Mucosa of stomach (tissue), 1 donor: ENCODE data around the gene RABGGTA.

Experiments
- H3K27me3 ChIP-seq: one replicate; pipeline ENCODE4 v1.7.0; 2013; ENCODE audit warnings: mild to moderate bottlenecking, low read length; ENCODE audit not compliant: control insufficient read depth, insufficient read depth
- H3K36me3 ChIP-seq: one replicate; pipeline ENCODE4 v1.7.0; 2013; ENCODE audit warnings: low read length; ENCODE audit not compliant: control insufficient read depth, insufficient read depth
- H3K4me1 ChIP-seq: one replicate; pipeline ENCODE4 v1.7.0; 2013; ENCODE audit warnings: mild to moderate bottlenecking, low read length; ENCODE audit not compliant: control insufficient read depth, insufficient read depth
- H3K4me3 ChIP-seq: one replicate; pipeline ENCODE4 v1.7.0; 2013; ENCODE audit warnings: low read length
- H3K9ac ChIP-seq: one replicate; pipeline ENCODE4 v1.7.0; 2013; ENCODE audit warnings: mild to moderate bottlenecking, low read length, moderate library complexity
- H3K9me3 ChIP-seq: one replicate; pipeline ENCODE4 v1.7.0; 2013; ENCODE audit warnings: mild to moderate bottlenecking, low read length, moderate library complexity; ENCODE audit not compliant: control insufficient read depth
- donor health status: Pancreatic carcinoma.

The RABGGTA gene

DNA sequence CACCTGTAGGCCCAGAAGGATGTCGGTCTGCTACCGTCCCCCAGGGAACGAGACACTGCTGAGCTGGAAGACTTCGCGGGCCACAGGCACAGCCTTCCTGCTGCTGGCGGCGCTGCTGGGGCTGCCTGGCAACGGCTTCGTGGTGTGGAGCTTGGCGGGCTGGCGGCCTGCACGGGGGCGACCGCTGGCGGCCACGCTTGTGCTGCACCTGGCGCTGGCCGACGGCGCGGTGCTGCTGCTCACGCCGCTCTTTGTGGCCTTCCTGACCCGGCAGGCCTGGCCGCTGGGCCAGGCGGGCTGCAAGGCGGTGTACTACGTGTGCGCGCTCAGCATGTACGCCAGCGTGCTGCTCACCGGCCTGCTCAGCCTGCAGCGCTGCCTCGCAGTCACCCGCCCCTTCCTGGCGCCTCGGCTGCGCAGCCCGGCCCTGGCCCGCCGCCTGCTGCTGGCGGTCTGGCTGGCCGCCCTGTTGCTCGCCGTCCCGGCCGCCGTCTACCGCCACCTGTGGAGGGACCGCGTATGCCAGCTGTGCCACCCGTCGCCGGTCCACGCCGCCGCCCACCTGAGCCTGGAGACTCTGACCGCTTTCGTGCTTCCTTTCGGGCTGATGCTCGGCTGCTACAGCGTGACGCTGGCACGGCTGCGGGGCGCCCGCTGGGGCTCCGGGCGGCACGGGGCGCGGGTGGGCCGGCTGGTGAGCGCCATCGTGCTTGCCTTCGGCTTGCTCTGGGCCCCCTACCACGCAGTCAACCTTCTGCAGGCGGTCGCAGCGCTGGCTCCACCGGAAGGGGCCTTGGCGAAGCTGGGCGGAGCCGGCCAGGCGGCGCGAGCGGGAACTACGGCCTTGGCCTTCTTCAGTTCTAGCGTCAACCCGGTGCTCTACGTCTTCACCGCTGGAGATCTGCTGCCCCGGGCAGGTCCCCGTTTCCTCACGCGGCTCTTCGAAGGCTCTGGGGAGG, 39.5 kb upstream of the RABGGTA start, which contains the start of gene LTB4R:
LTB4R (plus strand) TSS at position 857 of the 959 bp plus-strand sequence. CDS start 4,150 bp downstream, outside the sequence.
- no peaks in the 10 kb centered on the region for H3K9me3 ChIP-seq
- no peaks in the 10 kb centered on the region for H3K27me3 ChIP-seq
- no peak within 1 kb of the TSS for H3K4me3 ChIP-seq
- peaks cover 59% of the 10 kb centered on the region for H3K4me1 ChIP-seq
- H3K9ac ChIP-seq = peak within 1 kb of the TSS; percentile 37
- H3K36me3 ChIP-seq = no peaks in the 10 kb centered on the region

DNA sequence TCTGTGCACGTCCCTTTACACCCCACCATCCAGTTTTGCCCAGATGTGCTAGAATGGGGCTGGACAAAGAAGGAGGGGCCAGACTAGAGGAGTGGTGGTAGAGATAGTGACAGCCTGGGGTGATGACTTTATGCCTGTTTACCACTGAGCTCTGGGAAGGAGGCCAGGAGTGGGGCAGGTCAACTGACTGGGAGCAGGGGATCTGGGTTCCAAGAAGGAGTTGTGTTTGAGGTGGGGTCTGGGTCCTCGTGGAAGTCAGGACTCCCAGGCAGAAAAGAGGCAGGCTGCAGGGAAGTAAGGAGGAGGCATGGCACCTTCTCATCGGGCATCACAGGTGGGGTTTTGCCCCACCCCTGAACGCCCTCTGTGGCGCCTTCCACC, 38.9 kb upstream of the RABGGTA start:
- H3K9me3 ChIP-seq = no peaks in the 10 kb centered on the region
- no peaks in the 10 kb centered on the region for H3K27me3 ChIP-seq
- H3K4me1 ChIP-seq = peaks cover 52% of the 10 kb centered on the region
- H3K4me3 ChIP-seq = no peak overlapping the region
- H3K36me3 ChIP-seq = peaks cover 4% of the 10 kb centered on the region
- peak overlapping the region; percentile 15 for H3K9ac ChIP-seq

DNA sequence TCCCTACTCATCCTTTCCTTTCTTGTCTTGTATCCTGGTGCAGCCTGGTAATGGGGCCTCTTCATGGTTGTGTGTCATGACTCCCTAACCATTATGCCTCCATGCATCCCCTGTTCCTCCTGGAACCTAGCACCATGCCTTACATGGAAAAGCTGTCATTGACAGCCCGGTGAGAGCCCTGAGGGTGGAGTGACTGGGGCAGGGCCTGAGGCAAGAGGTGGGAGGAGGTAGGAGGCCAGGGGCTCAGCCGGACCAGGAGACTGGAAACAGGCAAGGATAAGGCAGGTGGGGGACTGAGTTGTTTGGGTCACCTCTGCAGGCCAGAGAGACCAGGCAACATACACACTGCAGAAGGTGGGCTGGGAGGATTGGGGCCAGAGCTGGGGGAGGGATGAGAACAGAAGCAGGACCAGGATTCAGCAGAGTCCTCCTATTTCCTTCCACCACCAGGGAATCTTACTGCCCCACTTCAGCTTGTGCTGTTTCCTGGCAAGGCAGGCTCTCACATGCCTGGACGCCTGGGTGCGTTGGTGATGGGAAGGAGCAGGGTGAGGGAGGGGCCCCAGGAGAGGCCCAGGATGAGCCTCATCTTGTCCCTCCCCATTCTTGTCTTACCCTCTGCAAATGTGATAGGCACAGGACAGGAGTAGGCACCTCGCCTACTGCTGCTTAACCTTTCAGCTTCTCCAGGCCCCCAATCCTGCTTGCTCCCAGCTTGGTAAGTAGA, 38.3 kb upstream of the RABGGTA start, which contains the start of gene LTB4R2:
LTB4R2 (plus strand) TSS at position 603 of the 727 bp plus-strand sequence. CDS start 525 bp downstream, outside the sequence.
- Histone ChIP-seq H3K9me3 (no peaks in the 10 kb centered on the region), H3K4me3 (no peak within 1 kb of the TSS), H3K27me3 (no peaks in the 10 kb centered on the region), H3K36me3 (peaks cover 10% of the 10 kb centered on the region), H3K4me1 (peaks cover 48% of the 10 kb centered on the region), H3K9ac (peak within 1 kb of the TSS; percentile 15)

DNA sequence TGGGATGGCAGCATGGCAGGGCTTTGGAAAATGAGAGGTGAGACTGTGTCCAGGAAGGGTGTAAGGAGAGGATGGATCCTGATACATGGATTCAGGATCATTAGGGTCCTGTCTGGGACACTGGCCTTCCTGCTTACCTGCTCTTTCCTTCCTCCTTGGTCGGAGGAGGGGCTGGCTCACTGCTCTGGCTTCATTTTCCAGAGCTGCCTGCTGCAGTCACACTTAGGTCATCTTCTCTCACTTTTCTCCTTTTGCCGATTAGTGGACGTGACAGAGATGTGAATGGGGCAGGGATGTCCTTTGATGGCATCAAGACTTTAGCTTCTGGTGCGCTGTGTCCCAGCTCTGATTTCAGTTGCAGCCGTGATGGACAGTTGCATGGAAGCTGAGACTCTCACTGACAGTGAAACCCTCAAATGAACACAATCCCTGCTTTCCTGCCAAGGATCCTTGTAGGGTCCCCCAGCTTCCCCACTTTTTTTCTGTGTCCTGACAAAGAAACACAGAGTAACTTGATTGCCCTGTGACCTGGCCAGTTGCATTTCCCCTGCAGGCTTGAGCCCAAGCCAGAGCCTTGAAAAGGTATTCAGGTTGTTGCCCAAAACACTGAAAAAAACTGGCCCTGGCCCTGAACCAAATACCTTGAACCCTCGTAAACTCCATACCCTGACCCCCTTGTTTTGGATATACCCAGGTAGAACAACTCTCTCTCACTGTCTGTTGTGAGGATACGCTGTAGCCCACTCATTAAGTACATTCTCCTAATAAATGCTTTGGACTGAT, 37.1 kb upstream of the RABGGTA start:
- H3K36me3 ChIP-seq = peaks cover 15% of the 10 kb centered on the region
- H3K4me1 ChIP-seq = peaks cover 48% of the 10 kb centered on the region

DNA sequence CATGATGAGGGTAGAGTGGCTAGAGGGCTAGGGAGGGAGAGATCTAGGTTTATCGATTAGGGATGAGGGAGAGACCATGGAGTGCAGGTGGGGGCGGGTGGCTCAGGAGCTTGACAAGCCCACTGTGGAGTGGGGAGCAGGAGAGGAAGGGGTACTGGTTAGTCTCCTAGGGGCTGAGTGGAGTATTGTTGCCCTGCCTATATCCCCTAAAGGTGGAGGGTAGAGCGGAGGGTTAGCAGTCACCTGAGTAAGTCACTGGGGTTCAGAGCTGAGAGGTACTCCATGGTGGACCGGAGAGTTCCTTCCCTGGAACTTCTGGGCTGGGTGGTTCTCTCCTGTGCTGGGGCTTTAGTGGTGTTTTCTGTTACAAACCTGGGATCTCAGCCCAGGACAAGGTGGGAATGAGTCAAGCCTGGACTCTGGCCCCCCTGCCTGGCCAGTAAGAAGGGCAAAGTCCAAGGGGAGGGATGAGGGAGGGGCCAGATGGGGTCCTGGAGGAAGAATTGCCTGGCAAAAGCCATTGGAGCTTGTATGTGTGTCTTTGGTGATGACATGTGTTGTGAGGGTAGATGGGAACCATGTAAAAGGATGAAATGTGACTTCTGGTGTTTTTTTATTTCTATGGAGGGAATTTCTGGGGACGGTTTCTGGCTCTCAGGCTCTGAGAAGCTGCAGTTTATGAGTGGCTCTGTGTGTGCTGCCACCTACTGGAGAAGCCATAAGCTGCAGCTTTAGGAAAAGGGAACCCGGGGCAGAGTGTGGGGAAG, 36.4 kb upstream of the RABGGTA start, which contains the start of gene CIDEB:
CIDEB (minus strand) TSS at position 403 of the 767 bp plus-strand sequence; CDS start at position 284, 119 bp downstream.
- H3K4me1 ChIP-seq = peaks cover 48% of the 10 kb centered on the region
- H3K36me3 ChIP-seq = peaks cover 15% of the 10 kb centered on the region

More for the DNA sequence above, 37.1 kb upstream of the RABGGTA start:
- Histone ChIP-seq H3K9me3 (no peaks in the 10 kb centered on the region), H3K27me3 (no peaks in the 10 kb centered on the region), H3K9ac (no peak overlapping the region), H3K4me3 (no peak overlapping the region)

DNA sequence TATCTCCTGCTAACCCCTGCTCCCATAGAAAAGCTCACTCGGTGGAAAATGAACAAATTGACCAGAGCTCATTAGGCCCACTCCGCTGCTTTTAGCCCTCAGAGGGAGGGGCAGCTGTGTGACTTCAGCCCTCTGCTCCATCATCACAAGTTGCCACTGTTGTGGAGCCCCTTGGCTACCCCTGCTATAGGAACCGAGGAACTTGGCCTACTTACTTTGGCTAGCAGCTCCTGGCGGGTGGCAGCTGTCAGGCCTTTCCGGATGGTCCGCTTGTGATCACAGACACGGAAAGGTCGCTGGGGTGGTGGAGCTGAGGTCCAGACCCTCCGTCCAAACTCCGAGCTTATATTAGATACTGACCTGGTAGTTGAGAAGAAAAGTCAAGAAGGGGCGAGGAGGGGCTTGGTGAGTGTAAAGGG, 35.8 kb upstream of the RABGGTA start:
- peaks cover 48% of the 10 kb centered on the region for H3K4me1 ChIP-seq
- no peak overlapping the region for H3K4me3 ChIP-seq
- H3K36me3 ChIP-seq = peaks cover 16% of the 10 kb centered on the region
- H3K9me3 ChIP-seq = no peaks in the 10 kb centered on the region
- H3K27me3 ChIP-seq = no peaks in the 10 kb centered on the region
- H3K9ac ChIP-seq = peak overlapping the region; percentile 2

More for the DNA sequence above, 36.4 kb upstream of the RABGGTA start, which contains the start of gene CIDEB:
- no peaks in the 10 kb centered on the region for H3K9me3 ChIP-seq
- peak within 1 kb of the TSS; percentile 2 for H3K9ac ChIP-seq
- no peak within 1 kb of the TSS for H3K4me3 ChIP-seq
- H3K27me3 ChIP-seq = no peaks in the 10 kb centered on the region

DNA sequence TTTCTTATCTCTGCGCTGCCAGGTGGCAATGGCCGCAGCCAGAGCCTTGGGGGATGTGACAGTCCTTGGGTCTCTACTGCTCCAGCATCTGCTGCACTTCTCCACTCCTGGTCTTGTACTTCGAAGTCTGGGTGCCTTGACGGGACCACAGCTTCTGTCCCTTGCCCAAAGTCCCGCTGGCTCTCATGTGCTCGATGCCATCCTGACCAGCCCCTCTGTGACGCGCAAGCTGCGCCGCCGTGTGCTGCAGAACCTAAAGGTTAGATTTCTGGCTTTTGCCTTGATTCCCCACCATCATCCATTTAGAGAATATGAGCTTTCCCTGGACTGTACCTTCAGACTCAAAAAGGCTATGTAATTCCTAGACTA, 32.6 kb upstream of the RABGGTA start:
- no peak overlapping the region for H3K9ac ChIP-seq
- no peaks in the 10 kb centered on the region for H3K27me3 ChIP-seq
- peaks cover 18% of the 10 kb centered on the region for H3K36me3 ChIP-seq
- H3K9me3 ChIP-seq = no peaks in the 10 kb centered on the region
- H3K4me3 ChIP-seq = no peak overlapping the region
- peaks cover 36% of the 10 kb centered on the region for H3K4me1 ChIP-seq

DNA sequence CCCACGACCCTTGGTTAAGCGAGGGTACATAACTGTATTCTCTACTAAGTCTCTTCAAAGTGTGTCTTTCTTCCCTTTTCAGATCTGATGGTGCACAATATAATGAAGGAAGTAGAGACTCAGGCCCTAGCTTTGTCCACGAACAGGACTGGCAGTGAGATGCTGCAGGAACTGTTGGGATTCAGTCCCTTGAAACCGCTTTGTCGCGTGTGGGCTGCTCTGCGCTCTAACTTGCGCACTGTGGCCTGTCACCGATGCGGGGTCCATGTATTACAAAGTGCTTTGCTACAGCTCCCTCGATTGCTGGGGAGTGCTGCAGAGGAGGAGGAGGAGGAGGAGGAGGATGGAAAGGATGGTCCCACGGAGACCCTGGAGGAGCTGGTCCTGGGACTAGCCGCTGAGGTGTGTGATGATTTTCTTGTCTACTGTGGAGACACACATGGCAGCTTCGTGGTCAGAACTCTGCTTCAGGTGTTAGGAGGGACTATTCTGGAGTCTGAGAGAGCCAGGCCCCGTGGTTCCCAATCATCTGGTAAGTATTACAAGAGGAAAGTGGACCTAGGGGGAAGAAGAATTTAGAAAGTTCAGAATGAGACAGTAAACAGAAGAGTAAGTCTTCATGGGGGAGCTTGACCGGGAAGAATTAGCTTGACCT, 29.1 kb upstream of the RABGGTA start:
- Histone ChIP-seq H3K4me3 (peak overlapping the region; percentile 98), H3K27me3 (no peaks in the 10 kb centered on the region), H3K36me3 (peaks cover 21% of the 10 kb centered on the region), H3K4me1 (peaks cover 29% of the 10 kb centered on the region), H3K9ac (peak overlapping the region; percentile 90), H3K9me3 (no peaks in the 10 kb centered on the region)

DNA sequence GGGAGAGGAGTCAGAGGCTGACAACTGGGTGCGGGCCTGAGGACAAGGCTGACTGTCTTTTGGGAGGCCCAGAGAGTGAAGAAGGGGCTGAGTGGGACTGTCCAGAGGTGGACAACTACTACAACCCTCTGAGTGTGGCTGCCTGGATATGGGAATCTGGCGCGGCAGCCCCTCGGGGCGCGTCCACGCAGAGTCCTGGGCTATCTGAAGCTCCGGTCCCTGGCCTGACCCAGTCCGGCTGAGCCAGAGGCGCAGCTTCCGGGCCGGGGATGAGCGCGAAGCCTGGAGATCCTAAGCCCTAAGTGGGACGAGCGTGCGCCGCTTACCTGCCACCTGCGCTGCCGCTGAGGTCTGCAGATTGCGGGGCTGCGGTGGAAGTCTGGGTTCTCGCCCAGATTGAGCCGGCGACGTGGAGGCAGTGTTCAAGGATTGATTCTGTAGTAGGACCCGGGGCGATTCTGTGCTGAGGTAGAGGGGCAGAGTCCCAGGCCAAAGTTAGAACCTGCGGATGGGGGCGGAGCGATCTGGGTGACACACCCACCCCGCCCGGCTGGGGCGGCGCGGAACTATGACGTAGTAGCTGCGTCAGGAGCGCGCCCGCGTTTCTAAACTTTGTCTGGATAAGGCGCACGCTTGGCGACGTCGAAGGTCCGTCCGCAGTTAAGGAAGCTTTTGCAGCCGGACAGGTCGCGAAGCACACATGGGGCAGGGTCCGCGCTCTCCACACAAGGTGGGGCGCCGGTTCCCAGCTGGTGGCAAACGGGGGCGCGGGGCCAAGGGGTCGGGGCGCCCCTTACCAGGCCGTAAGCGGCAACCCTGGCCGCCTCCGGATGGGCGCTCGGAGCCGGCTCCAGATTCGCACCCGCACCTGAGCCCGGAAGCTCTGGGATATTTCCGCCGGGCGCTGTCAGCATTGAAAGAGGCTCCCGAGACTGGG, 28.1 kb upstream of the RABGGTA start, which contains the start of the genes DHRS1 and NOP9:
DHRS1 (minus strand) TSS at position 526 of the 937 bp plus-strand sequence. CDS start 674 bp downstream, outside the sequence.
NOP9 (plus strand) TSS at position 596 of the 937 bp plus-strand sequence; CDS start at position 701, 105 bp downstream.
- Histone ChIP-seq H3K27me3 (no peaks in the 10 kb centered on the region), H3K9ac (peak within 1 kb of the TSS; percentile 90), H3K4me3 (peak within 1 kb of the TSS; percentile 98), H3K36me3 (peaks cover 12% of the 10 kb centered on the region), H3K9me3 (no peaks in the 10 kb centered on the region), H3K4me1 (peaks cover 29% of the 10 kb centered on the region)

DNA sequence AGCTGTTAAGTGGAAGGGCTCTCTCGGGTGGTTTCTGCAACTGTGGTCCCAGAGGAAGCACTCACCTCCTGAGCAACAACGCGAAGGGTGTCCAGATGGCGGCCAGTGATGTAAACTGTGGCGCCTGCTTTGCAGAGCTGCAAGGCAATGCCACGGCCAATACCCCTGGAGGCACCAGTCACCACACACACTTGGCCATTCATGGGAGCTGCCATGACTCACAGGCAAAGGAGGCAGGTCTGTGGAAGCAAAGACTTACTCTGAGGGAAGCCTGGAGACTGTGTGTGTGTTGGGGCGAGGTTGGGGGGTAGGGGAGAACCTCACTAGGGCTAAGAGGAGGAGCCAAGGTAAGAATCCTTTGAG, 27.5 kb upstream of the RABGGTA start:
- Histone ChIP-seq H3K9ac (peak overlapping the region; percentile 90), H3K27me3 (no peaks in the 10 kb centered on the region), H3K4me3 (peak overlapping the region; percentile 98), H3K4me1 (peaks cover 29% of the 10 kb centered on the region), H3K36me3 (peaks cover 9% of the 10 kb centered on the region), H3K9me3 (no peaks in the 10 kb centered on the region)
